ENCODE results near the gene ST6GAL1. TPM values are rescaled to one million over a fixed set of nuclear protein-coding genes. Genes with fewer than 3 reads are reported as not detected.

Gene ST6GAL1, protein sequence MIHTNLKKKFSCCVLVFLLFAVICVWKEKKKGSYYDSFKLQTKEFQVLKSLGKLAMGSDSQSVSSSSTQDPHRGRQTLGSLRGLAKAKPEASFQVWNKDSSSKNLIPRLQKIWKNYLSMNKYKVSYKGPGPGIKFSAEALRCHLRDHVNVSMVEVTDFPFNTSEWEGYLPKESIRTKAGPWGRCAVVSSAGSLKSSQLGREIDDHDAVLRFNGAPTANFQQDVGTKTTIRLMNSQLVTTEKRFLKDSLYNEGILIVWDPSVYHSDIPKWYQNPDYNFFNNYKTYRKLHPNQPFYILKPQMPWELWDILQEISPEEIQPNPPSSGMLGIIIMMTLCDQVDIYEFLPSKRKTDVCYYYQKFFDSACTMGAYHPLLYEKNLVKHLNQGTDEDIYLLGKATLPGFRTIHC
- total RNA-seq = 10.7 and 17.1 TPM in 2 replicates

DNA sequence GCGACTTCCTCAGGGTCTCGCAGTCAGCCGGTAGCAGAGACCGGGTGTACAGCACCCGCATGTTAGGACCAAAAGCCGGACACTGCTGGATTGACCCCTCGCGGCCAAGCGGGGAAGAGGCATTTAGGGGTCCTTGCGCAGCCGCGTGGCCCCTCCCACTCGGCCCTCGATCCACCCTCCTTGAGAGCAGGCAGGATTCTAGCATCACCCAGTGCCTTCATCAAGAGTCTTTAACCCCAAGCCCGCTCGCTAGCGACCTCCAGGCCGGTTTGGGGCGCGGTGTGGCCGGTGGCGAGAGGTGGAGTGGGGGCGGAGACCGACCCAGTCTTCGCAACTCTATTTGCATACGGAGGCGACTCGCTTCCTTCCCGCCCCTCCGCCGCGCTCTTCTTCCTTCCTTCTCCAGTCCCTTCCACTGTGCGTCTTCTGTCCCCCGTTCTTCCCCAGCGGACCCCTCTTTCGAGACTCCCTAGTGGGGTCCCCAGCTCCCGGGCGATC is at the start of gene ST6GAL1:
Gene ST6GAL1 (plus strand): TSS at position 384 of the 498 bp plus-strand sequence. CDS start 112,178 bp downstream, outside the sequence.

Other genes starting within 250 kb of the ST6GAL1 start
- gene KNG1, start 213.2 kb upstream of the ST6GAL1 start, total RNA-seq = not detected in 2 replicates
- gene EIF4A2, start 146.9 kb upstream of the ST6GAL1 start, total RNA-seq = 938 and 1,581 TPM in 2 replicates
- gene RFC4, start 124.0 kb upstream of the ST6GAL1 start, total RNA-seq = 16.0 and 23.0 TPM in 2 replicates
- gene ADIPOQ, start 87.8 kb upstream of the ST6GAL1 start, total RNA-seq = not detected in 2 replicates
- 9.2 and 9.6 TPM in 2 replicates for gene RPL39L, start 209.0 kb downstream of the ST6GAL1 start, total RNA-seq

Data from smooth muscle cell of the umbilical artery (primary cell).